Adipose tissue (tissue), 3 donors: Measurements from ENCODE around the gene TIMM17B. TPM values are rescaled to one million over a fixed set of nuclear protein-coding genes. Genes with fewer than 3 reads are reported as not detected.
"Not testable (repeated sequence)": the region's sequence is repeated elsewhere in the genome, so short reads cannot be mapped to it uniquely, and the experiment has no call there.

Source experiments
- H3K27ac ChIP-seq: one replicate; pipeline ENCODE4 v1.5.1; 2013; ENCODE audit warnings: low read depth, low read length
- WGBS, 3 donors: extraction: QIAGEN DNeasy Blood & Tissue Kit; methylation state at CpG; one replicate each; pipeline ENCODE4 v1.1.7; 2013; 5-methylcytosine and 5-hydroxymethylcytosine counted together
- polyA plus RNA-seq, 3 donors: library from polyadenylated mRNA; stranded (reverse); fragments of 200-250 nt; gene quantifications; one replicate each; pipeline ENCODE4 v1.2.3, GENCODE V29; 2013
- donor health status: healthy with polysubstance abuse.
- donor health status: Bipolar disorder and iron deficiency.
- donor health status: healthy.

TIMM17B gene
- polyA plus RNA-seq, 3 donors: 33.0 to 46.0 (median 35.0) TPM

DNA sequence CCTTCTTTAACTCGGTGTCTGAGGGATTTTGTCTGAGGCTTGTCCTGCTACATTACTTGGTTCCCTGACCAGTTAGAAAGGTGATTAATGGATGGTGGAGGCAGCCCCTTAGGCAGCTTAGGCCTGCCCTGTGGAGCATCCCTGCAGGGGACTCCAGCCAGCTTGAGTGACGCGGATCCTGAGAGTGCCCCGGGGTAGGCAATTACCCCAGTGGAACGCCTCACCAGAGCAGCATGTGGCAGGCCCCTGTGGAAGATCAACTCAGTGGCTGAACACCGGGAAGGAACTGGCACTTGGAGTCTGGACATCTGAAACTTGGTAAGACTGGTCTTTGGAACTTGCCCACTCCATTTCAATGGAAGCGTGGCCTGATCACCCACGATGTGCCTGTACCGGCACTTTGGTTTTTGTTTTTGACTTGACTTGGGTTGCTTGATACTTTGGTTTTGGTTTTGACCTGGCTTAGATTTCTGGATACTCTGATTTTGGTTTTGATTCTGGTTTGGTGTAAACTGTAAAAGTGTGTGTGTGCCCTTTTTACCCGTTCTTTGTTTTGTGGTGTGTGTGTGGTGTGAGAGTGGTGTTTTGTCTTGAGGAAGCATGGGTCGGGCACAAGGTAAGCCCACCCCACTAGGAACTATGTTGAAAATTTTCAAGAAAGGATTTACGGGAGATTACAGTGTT is 43.3 kb downstream of the TIMM17B start:
- not testable (repeated sequence) for H3K27ac ChIP-seq
- 87 to 92% (median 89%) methylated on average over 11 to 12 of the region's 12 CpGs for WGBS, 3 donors

DNA sequence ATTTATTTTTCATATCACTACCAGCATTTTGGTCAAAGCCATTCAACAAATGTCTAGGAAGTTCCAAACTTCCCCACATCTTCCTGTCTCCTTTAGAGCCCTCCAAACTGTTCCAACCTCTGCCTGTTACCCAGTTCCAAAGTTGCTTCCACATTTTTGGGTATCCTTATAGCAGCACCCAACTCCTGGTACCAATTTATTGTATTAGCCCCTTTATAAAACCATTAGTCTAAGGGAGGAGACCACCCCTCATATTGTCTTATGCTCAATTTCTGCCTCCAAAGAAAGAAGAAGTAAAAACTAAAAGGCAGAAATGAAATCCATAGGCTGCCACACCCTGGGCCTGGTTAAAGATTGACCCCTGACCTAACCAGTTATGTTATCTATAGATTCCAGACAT is 44.1 kb downstream of the TIMM17B start:
- not testable (repeated sequence) for H3K27ac ChIP-seq

DNA sequence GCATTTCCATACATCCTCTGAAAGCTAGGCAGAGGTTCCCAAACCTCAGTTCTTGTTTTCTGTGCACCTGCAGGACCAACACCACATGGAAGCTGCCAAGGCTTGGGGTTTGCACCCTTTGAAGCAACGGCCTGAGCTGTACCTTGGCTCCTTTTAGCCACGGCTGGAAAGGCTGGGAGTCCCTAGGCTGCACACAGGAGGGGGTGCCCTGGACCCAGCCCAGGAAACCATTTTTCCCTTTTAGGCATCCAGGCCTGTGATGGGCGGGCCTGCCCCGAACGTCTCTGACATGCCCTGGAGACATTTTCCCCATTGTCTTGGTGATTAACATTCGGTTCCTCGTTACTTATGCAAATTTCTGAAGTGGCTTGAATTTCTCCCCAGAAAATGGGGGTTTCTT is 44.7 kb downstream of the TIMM17B start:
- no peak overlapping the region for H3K27ac ChIP-seq
- WGBS, 3 donors: 78 to 87% (median 80%) methylated on average over 7 of the region's 7 CpGs

DNA sequence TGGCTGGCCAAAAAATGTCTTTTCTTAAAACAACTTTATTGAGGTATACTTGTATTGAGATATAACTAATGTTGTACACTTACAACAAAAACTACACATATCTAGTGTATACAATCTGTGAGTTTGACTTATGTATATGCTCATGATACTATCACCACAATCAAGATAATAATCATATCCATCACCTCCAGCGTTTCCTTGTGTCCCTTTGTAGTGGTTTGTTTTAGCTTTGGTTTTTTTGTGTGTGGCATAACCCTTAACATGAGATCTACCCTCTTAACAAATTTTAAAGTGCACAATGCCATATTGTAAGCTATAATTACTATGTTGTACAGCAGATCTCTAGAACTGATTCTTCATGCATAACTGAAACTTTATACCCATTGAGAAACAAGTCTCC is 48.7 kb downstream of the TIMM17B start:
- no peak overlapping the region for H3K27ac ChIP-seq
- 52 to 71% (median 54%) methylated on average over 1 of the region's 1 CpG for WGBS, 3 donors

Other genes with a start within 250 kb of the TIMM17B start
- 10 to 100 TPM in 1 of 3 donors, 1 to 10 TPM in 2; 1.6 to 11.7 (median 9.6) TPM for gene WAS, start 214.0 kb downstream of the TIMM17B start, polyA plus RNA-seq
- gene SUV39H1, start 201.0 kb downstream of the TIMM17B start, polyA plus RNA-seq: 1 to 10 TPM; 2.8 to 5.7 (median 2.9) TPM
- gene GLOD5, start 136.0 kb downstream of the TIMM17B start, polyA plus RNA-seq: under 1 TPM in 1 of 3 donors, not detected in 2; 0.22 TPM
- under 1 TPM in 1 of 3 donors, not detected in 2; 0.07 TPM for gene GATA1, start 111.2 kb downstream of the TIMM17B start, polyA plus RNA-seq
- gene HDAC6, start 95.7 kb downstream of the TIMM17B start, polyA plus RNA-seq: 10 to 100 TPM; 26.1 to 55.8 (median 41.2) TPM
- not detected for gene ERAS, start 71.3 kb downstream of the TIMM17B start, polyA plus RNA-seq
- gene PCSK1N, start 62.2 kb downstream of the TIMM17B start, polyA plus RNA-seq: 10 to 100 TPM in 1 of 3 donors, 1 to 10 TPM in 1, not detected in 1; 1.8 to 53.2 TPM
- gene PQBP1, start 162 bp upstream of the TIMM17B start, polyA plus RNA-seq: 10 to 100 TPM; 60.3 to 78.0 (median 68.9) TPM
- gene SLC35A2, start 13.9 kb upstream of the TIMM17B start, polyA plus RNA-seq: 10 to 100 TPM; 11.0 to 22.1 (median 15.8) TPM
- gene PIM2, start 21.3 kb upstream of the TIMM17B start, polyA plus RNA-seq: 1 to 10 TPM; 2.9 to 4.8 (median 3.5) TPM
- gene OTUD5, start 59.8 kb upstream of the TIMM17B start, polyA plus RNA-seq: 10 to 100 TPM; 17.6 to 37.9 (median 31.4) TPM
- 1 to 10 TPM in 2 of 3 donors, under 1 TPM in 1; 0.46 to 4.7 (median 1.0) TPM for gene KCND1, start 74.1 kb upstream of the TIMM17B start, polyA plus RNA-seq
- gene GRIPAP1, start 104.5 kb upstream of the TIMM17B start, polyA plus RNA-seq: 10 to 100 TPM; 13.8 to 25.9 (median 22.2) TPM
- 10 to 100 TPM; 14.9 to 83.9 (median 71.1) TPM for gene TFE3, start 145.6 kb upstream of the TIMM17B start, polyA plus RNA-seq
- gene CCDC120, start 161.2 kb upstream of the TIMM17B start, polyA plus RNA-seq: 1 to 10 TPM; 1.4 to 3.8 (median 2.4) TPM
- gene PRAF2, start 176.2 kb upstream of the TIMM17B start, polyA plus RNA-seq: 10 to 100 TPM in 2 of 3 donors, 1 to 10 TPM in 1; 5.9 to 25.4 (median 15.8) TPM
- gene WDR45, start 182.1 kb upstream of the TIMM17B start, polyA plus RNA-seq: 10 to 100 TPM; 49.9 to 92.9 (median 88.5) TPM
- 10 to 100 TPM in 2 of 3 donors, 1 to 10 TPM in 1; 8.7 to 19.0 (median 12.9) TPM for gene GPKOW, start 226.0 kb upstream of the TIMM17B start, polyA plus RNA-seq